IMR-90 (cell line): ENCODE data around the gene VRTN. TPM values are rescaled to one million over a fixed set of nuclear protein-coding genes. Genes with fewer than 3 reads are reported as not detected.

ENCODE experiments used
- ATAC-seq: fragments of 200-7000 bp; cut with Tn5 transposase; 2 replicates; pipeline ENCODE4 v1.9.1; 2020; ENCODE audit warnings: low read depth, mild to moderate bottlenecking, moderate library complexity
- BruUV-seq: library from RNA; stranded (reverse); fragments of 400-500 nt; replicated peaks from 2 replicates; lab custom pipeline; 2021; lab: Mats Ljungman, UMichigan
- CTCF ChIA-PET: fragments of 300-600 bp; formaldehyde crosslinking; extraction: SDS; loops from one replicate; lab custom pipeline; 2021; ENCODE audit warnings: antibody characterized with exemption; lab: Yijun Ruan, JAX
- POLR2A ChIA-PET: fragments of 300-600 bp; sonication (Branson Sonifier 250); formaldehyde crosslinking; loops from one replicate; lab custom pipeline; 2022; ENCODE audit warnings: antibody characterized with exemption; ENCODE audit not compliant: unreplicated experiment; lab: Charles Lee
- DNase-seq: peaks from one replicate; pipeline ENCODE4 v3.0.0; 2013
- H2AFZ ChIP-seq: replicated peaks from 2 replicates; pipeline ENCODE3; 2013; ENCODE audit warnings: low read length, mild to moderate bottlenecking; ENCODE audit not compliant: poor library complexity
- H2AK5ac ChIP-seq: 2 replicates; pipeline ENCODE4 v1.6.1; 2013; ENCODE audit warnings: low read depth, low read length, inconsistent platforms
- H2AK9ac ChIP-seq: replicated peaks from 2 replicates; pipeline ENCODE3; 2013; ENCODE audit warnings: mild to moderate bottlenecking, low read depth, low read length, moderate library complexity; ENCODE audit not compliant: poor library complexity
- H2BK120ac ChIP-seq: 2 replicates; pipeline ENCODE4 v1.6.1; 2013; ENCODE audit warnings: low read depth, low read length, inconsistent platforms
- H2BK15ac ChIP-seq: 3 replicates; pipeline ENCODE4 v1.6.1; 2013; ENCODE audit warnings: low read depth, low read length, inconsistent platforms
- H2BK20ac ChIP-seq: 2 replicates; pipeline ENCODE4 v1.6.1; 2013; ENCODE audit warnings: low read depth, mild to moderate bottlenecking, inconsistent platforms, low read length, moderate library complexity
- H2BK5ac ChIP-seq: 2 replicates; pipeline ENCODE4 v1.6.1; 2013; ENCODE audit warnings: mild to moderate bottlenecking, low read depth, low read length, inconsistent platforms; ENCODE audit not compliant: poor library complexity, severe bottlenecking
- H3K14ac ChIP-seq: replicated peaks from 2 replicates; pipeline ENCODE4 v1.6.1; 2013; ENCODE audit warnings: low read depth, low read length, inconsistent platforms
- H3K18ac ChIP-seq: 2 replicates; pipeline ENCODE4 v1.6.1; 2013; ENCODE audit warnings: low read depth, low read length, control low read depth
- H3K23ac ChIP-seq: 2 replicates; pipeline ENCODE4 v1.6.1; 2013; ENCODE audit warnings: low read depth, low read length, inconsistent platforms
- H3K27ac ChIP-seq: 2 replicates; pipeline ENCODE4 v1.5.1; 2013; ENCODE audit warnings: mild to moderate bottlenecking, control low read depth, low read length; ENCODE audit not compliant: insufficient read depth
- H3K27me3 ChIP-seq: 2 replicates; pipeline ENCODE4 v1.6.1; 2013; ENCODE audit warnings: low read length; ENCODE audit not compliant: control insufficient read depth, insufficient read depth
- H3K36me3 ChIP-seq: 2 replicates; pipeline ENCODE4 v1.6.1; 2013; ENCODE audit warnings: low read length, mixed read lengths; ENCODE audit not compliant: control insufficient read depth, insufficient read depth
- H3K4ac ChIP-seq: 2 replicates; pipeline ENCODE4 v1.6.1; 2013; ENCODE audit warnings: low read depth, low read length, inconsistent platforms
- H3K4me1 ChIP-seq: 2 replicates; pipeline ENCODE4 v1.6.1; 2013; ENCODE audit warnings: low read length, mixed read lengths; ENCODE audit not compliant: control insufficient read depth, insufficient read depth
- H3K4me2 ChIP-seq: 2 replicates; pipeline ENCODE4 v1.6.1; 2013; ENCODE audit warnings: low read depth, mild to moderate bottlenecking, control low read depth, low read length, moderate library complexity
- H3K4me3 ChIP-seq: 2 replicates; pipeline ENCODE4 v1.5.1; 2013; ENCODE audit warnings: low read depth, mild to moderate bottlenecking, control low read depth, low read length, moderate library complexity; ENCODE audit not compliant: insufficient read depth
- H3K56ac ChIP-seq: 2 replicates; pipeline ENCODE4 v1.6.1; 2013; ENCODE audit warnings: low read length, inconsistent platforms; ENCODE audit not compliant: insufficient read depth; ENCODE audit errors: extremely low read depth
- H3K79me1 ChIP-seq, 2 experiments: 2 replicates each; pipeline ENCODE4 v1.6.1; 2013; ENCODE audit warnings: low read length in 2 of 2, inconsistent platforms in 1 of 2, low read depth in 1 of 2
- H3K9ac ChIP-seq: 2 replicates; pipeline ENCODE4 v1.6.1; 2013; ENCODE audit warnings: low read depth, low read length, control low read depth
- H3K9me1 ChIP-seq: 2 replicates; pipeline ENCODE4 v1.6.1; 2013; ENCODE audit warnings: low read length, inconsistent platforms; ENCODE audit not compliant: insufficient read depth
- H3K9me3 ChIP-seq: 2 replicates; pipeline ENCODE4 v1.6.1; 2013; ENCODE audit warnings: low read length; ENCODE audit not compliant: control insufficient read depth, insufficient read depth
- H4K20me1 ChIP-seq: 2 replicates; pipeline ENCODE4 v1.6.1; 2013; ENCODE audit warnings: low read length, inconsistent platforms; ENCODE audit not compliant: insufficient read depth
- H4K5ac ChIP-seq: 2 replicates; pipeline ENCODE4 v1.6.1; 2013; ENCODE audit warnings: mild to moderate bottlenecking, low read depth, low read length, control low read depth
- H4K8ac ChIP-seq, 2 experiments: 2 replicates each; pipeline ENCODE4 v1.6.1; 2013; ENCODE audit warnings: low read depth in 2 of 2, low read length in 2 of 2, control low read depth in 1 of 2, inconsistent platforms in 1 of 2
- H4K91ac ChIP-seq: 2 replicates; pipeline ENCODE4 v1.6.1; 2013; ENCODE audit warnings: low read depth, low read length, inconsistent platforms; ENCODE audit not compliant: insufficient read depth
- BHLHE40 ChIP-seq: fragments of 150-350 bp; IDR thresholded peaks from 2 replicates; pipeline ENCODE4 v1.6.1; 2016; ENCODE audit warnings: mild to moderate bottlenecking, low read depth, low read length
- CHD1 ChIP-seq: IDR thresholded peaks from 2 replicates; pipeline ENCODE4 v1.6.1; 2012; ENCODE audit warnings: low read depth, low read length, improper control_type of control experiment
- CTCF ChIP-seq: conservative IDR thresholded peaks from 2 replicates; pipeline ENCODE4 v1.5.1; 2012; ENCODE audit warnings: mild to moderate bottlenecking, low read depth, low read length, improper control_type of control experiment
- ELK1 ChIP-seq: fragments of 150-350 bp; IDR thresholded peaks from 2 replicates; pipeline ENCODE4 v1.6.1; 2016; ENCODE audit warnings: low read depth, mild to moderate bottlenecking, low read length, moderate library complexity, borderline replicate concordance
- MAFK ChIP-seq: IDR thresholded peaks from 2 replicates; pipeline ENCODE4 v1.6.1; 2012; ENCODE audit warnings: low read depth, low read length, improper control_type of control experiment
- MAZ ChIP-seq: IDR thresholded peaks from 2 replicates; pipeline ENCODE4 v1.6.1; 2012; ENCODE audit warnings: low read depth, mild to moderate bottlenecking, low read length, improper control_type of control experiment, moderate library complexity, borderline replicate concordance
- NFE2L2 ChIP-seq: fragments of 150-350 bp; IDR thresholded peaks from 2 replicates; pipeline ENCODE4 v1.6.1; 2016; ENCODE audit warnings: low read depth, mild to moderate bottlenecking, low read length
- POLR2A ChIP-seq: IDR thresholded peaks from 2 replicates; pipeline ENCODE4 v1.6.1; 2012; ENCODE audit warnings: mild to moderate bottlenecking, low read depth, low read length
- RAD21 ChIP-seq: IDR thresholded peaks from 2 replicates; pipeline ENCODE4 v1.6.1; 2012; ENCODE audit warnings: low read length, improper control_type of control experiment
- SMC3 ChIP-seq: fragments of 150-350 bp; IDR thresholded peaks from 2 replicates; pipeline ENCODE4 v1.6.1; 2016; ENCODE audit warnings: low read depth, mild to moderate bottlenecking, antibody characterized with exemption, low read length, moderate library complexity
- WGBS, 2 experiments: methylation state at CpG; one replicate each; pipeline versions ENCODE4 v1.1.5 to v1.1.7; 2013; ENCODE audit warnings: missing lambda C conversion rate in 2 of 2; ENCODE audit not compliant: insufficient read length in 1 of 2; ENCODE audit errors: extremely low coverage in 2 of 2; 5-methylcytosine and 5-hydroxymethylcytosine counted together
- dilution Hi-C: fragments of 300-500 bp; cut with HindIII; formaldehyde crosslinking; loops from one replicate; pipeline ENCODE4 v1.14.3; 2018; ENCODE audit warnings: low sequenced_read_pairs; ENCODE audit not compliant: unreplicated experiment
- in situ Hi-C: fragments of 300-500 bp; cut with MboI; formaldehyde crosslinking; loops from 3 replicates; pipeline ENCODE4 v1.14.3; 2019; ENCODE audit warnings: low sequenced_read_pairs, inconsistent platforms, mixed read lengths
- intact Hi-C: fragments of 100-400 bp; cut with micrococcal nuclease; formaldehyde crosslinking; loops from 2 replicates; pipeline ENCODE4 v1.10.0; 2022
- polyA plus RNA-seq, 3 experiments: library from polyadenylated mRNA; depleted of rRNA; stranded (reverse); fragments of >200 nt; gene quantifications; 2 replicates each; pipeline ENCODE4 v1.2.3, GENCODE V29; 2012; ENCODE audit warnings: low replicate concordance in 1 of 3
- total RNA-seq: library from RNA; depleted of rRNA; stranded (reverse); fragments of >200 nt; gene quantifications from 2 replicates; pipeline ENCODE4 v1.2.3, GENCODE V29; 2012

Gene VRTN
- total and polyA plus RNA-seq, 2 of the 4 experiments (the other 2 are of a cell fraction) = not detected

- H4K91ac ChIP-seq = no peak overlapping the region
- no peaks in the 10 kb centered on the region for H3K79me1 ChIP-seq
- in situ Hi-C loops = no loop called here
- no peak overlapping the region for H3K9ac ChIP-seq
- H3K4ac ChIP-seq = no peak overlapping the region
- no peak overlapping the region for H3K4me2 ChIP-seq
- ATAC-seq = no peak
- no peak overlapping the region for H2AK9ac ChIP-seq
- H3K18ac ChIP-seq = no peak overlapping the region
- WGBS, 2 experiments = no CpG with 5 or more reads among the region's 1 CpG
- H3K27me3 ChIP-seq = peaks cover 58% of the 10 kb centered on the region
- H4K5ac ChIP-seq = no peak overlapping the region
- H3K27ac ChIP-seq = no peak overlapping the region
- no peak overlapping the region for H3K4me3 ChIP-seq
- H3K14ac ChIP-seq = no peak overlapping the region
- POLR2A ChIA-PET = no interaction called here
- H2BK120ac ChIP-seq = no peak overlapping the region
- DNase-seq = no peak
- no peak overlapping the region for H2AFZ ChIP-seq
- TF ChIP-seq BHLHE40 = no peak
- no peak for TF ChIP-seq SMC3
- TF ChIP-seq NFE2L2 = no peak
- no peak for TF ChIP-seq CTCF
- TF ChIP-seq CHD1 = no peak
- no peak for TF ChIP-seq POLR2A
- no peak for TF ChIP-seq MAFK
- no peak for TF ChIP-seq MAZ
- TF ChIP-seq ELK1 = no peak
- TF ChIP-seq RAD21 = no peak
- H3K9me1 ChIP-seq = no peaks in the 10 kb centered on the region
- no peak overlapping the region for H3K56ac ChIP-seq
- no peaks in the 10 kb centered on the region for H3K4me1 ChIP-seq
- H4K20me1 ChIP-seq = no peaks in the 10 kb centered on the region
- dilution Hi-C loops = no loop called here
- H2BK5ac ChIP-seq = no peak overlapping the region
- H2BK15ac ChIP-seq = no peak overlapping the region
- CTCF ChIA-PET = interaction anchor here (0.7 to 1.3 kb wide), 2 partner anchors 25 to 151 kb away, joined by 3 read pairs; no protein-coding TSS in a partner anchor
- no peak overlapping the region for H2AK5ac ChIP-seq
- H4K8ac ChIP-seq = no peak overlapping the region
- no TSS peak for BruUV-seq
- H3K36me3 ChIP-seq = no peaks in the 10 kb centered on the region
- intact Hi-C loops = no loop called here
- H2BK20ac ChIP-seq = no peak overlapping the region
- no peaks in the 10 kb centered on the region for H3K9me3 ChIP-seq
- no peak overlapping the region for H3K23ac ChIP-seq
Observed at GRCh38 chr14:74350928-74351323, 2.7 kb downstream of the VRTN start.
